Measurements from ENCODE around the gene CD300C. TPM values are rescaled to one million over a fixed set of nuclear protein-coding genes. Genes with fewer than 3 reads are reported as not detected.

Gene CD300C
- total and polyA plus RNA-seq, 10 of the 15 experiments (the other 5 are each of a cell fraction or from before 2014, with no cell fraction given): 0.12 to 0.38 (median 0.23) TPM; not detected in 3

- no TSS peak for BruUV-seq (replicated peaks)
- no peaks in the 10 kb centered on the region for H4K20me1 ChIP-seq (ENCODE audit: control insufficient read depth, insufficient read depth)
- H3K4me1 ChIP-seq (ENCODE audit: control insufficient read depth, insufficient read depth, low read length): no peaks in the 10 kb centered on the region
- CTCF ChIA-PET: no interaction called here
- TF ChIP-seq GATAD2B (conservative IDR thresholded peaks at IDR 0.05; ENCODE audit: low read depth) (no peak), POLR2AphosphoS5 (IDR thresholded peaks at IDR 0.05; ENCODE audit: low read length) (no peak)
- TF ChIP-seq, protein P1, sequence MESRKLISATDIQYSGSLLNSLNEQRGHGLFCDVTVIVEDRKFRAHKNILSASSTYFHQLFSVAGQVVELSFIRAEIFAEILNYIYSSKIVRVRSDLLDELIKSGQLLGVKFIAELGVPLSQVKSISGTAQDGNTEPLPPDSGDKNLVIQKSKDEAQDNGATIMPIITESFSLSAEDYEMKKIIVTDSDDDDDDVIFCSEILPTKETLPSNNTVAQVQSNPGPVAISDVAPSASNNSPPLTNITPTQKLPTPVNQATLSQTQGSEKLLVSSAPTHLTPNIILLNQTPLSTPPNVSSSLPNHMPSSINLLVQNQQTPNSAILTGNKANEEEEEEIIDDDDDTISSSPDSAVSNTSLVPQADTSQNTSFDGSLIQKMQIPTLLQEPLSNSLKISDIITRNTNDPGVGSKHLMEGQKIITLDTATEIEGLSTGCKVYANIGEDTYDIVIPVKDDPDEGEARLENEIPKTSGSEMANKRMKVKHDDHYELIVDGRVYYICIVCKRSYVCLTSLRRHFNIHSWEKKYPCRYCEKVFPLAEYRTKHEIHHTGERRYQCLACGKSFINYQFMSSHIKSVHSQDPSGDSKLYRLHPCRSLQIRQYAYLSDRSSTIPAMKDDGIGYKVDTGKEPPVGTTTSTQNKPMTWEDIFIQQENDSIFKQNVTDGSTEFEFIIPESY (IDR thresholded peaks at IDR 0.05): no peak
- RAD21 ChIA-PET (ENCODE audit: unreplicated experiment): no interaction called here
- 52% methylated on average over 17 of the region's 18 CpGs for WGBS (ENCODE audit: insufficient coverage, insufficient replicate concordance, low lambda C conversion rate, missing lambda C conversion rate)
- no peak overlapping the region for H2AFZ ChIP-seq (ENCODE audit: control insufficient read depth, low read depth, low read length)
- no peak overlapping the region for H3K4me3 ChIP-seq
- POLR2A ChIA-PET: no interaction called here
- SMC1A ChIA-PET (ENCODE audit: uncharacterized antibody, unreplicated experiment): no interaction called here
- no peak overlapping the region for H3K4me2 ChIP-seq (ENCODE audit: control insufficient read depth, insufficient read depth)
- FAIRE-seq: peak; percentile 7
- H3K36me3 ChIP-seq (ENCODE audit: control insufficient read depth in 2 of 2, insufficient read depth in 2 of 2, low read length in 1 of 2): no peaks in the 10 kb centered on the region
- no peak overlapping the region for H3K9ac ChIP-seq (ENCODE audit: control insufficient read depth, insufficient read depth, low read length)
- no peak overlapping the region for H3K27ac ChIP-seq (ENCODE audit: control insufficient read depth, insufficient read depth)
- H3K27me3 ChIP-seq (replicated peaks in 1 of 2; ENCODE audit: control insufficient read depth in 2 of 2, insufficient read depth in 2 of 2, low read length in 1 of 2): peaks cover 0 to 1% of the 10 kb centered on the region in 2 experiments; a peak in 2 of 4 replicates
- intact Hi-C loops (cut with micrococcal nuclease; ENCODE audit: unreplicated experiment): no loop called here
- in situ Hi-C loops (cut with MboI): no loop called here
- DNase-seq (ENCODE audit: low read depth, low spot score): no peak
- ATAC-seq: no peak
- no peaks in the 10 kb centered on the region for H3K79me2 ChIP-seq (ENCODE audit: control insufficient read depth, insufficient read depth, low read length)
- H3K9me3 ChIP-seq (replicated peaks; ENCODE audit: control insufficient read depth, insufficient read depth, low read length): no peaks in the 10 kb centered on the region
Observed at GRCh38 chr17:74543891-74544760, 1.8 kb downstream of the CD300C start.

GRCh38 chr17:74543406-74543805 lies 2.5 kb downstream of the CD300C start:
- Histone ChIP-seq H3K27me3 (replicated peaks in 1 of 2; ENCODE audit: control insufficient read depth in 2 of 2, insufficient read depth in 2 of 2, low read length in 1 of 2) (peaks cover 0 to 2% of the 10 kb centered on the region in 2 experiments; a peak in 2 of 4 replicates), H3K4me1 (ENCODE audit: control insufficient read depth, insufficient read depth, low read length) (no peaks in the 10 kb centered on the region), H3K4me2 (ENCODE audit: control insufficient read depth, insufficient read depth) (no peak overlapping the region), H3K36me3 (ENCODE audit: control insufficient read depth in 2 of 2, insufficient read depth in 2 of 2, low read length in 1 of 2) (no peaks in the 10 kb centered on the region), H3K9me3 (replicated peaks; ENCODE audit: control insufficient read depth, insufficient read depth, low read length) (no peaks in the 10 kb centered on the region), H3K9ac (ENCODE audit: control insufficient read depth, insufficient read depth, low read length) (no peak overlapping the region), H3K27ac (ENCODE audit: control insufficient read depth, insufficient read depth) (no peak overlapping the region), H2AFZ (ENCODE audit: control insufficient read depth, low read depth, low read length) (no peak overlapping the region), H3K4me3 (no peak overlapping the region), H3K79me2 (ENCODE audit: control insufficient read depth, insufficient read depth, low read length) (no peaks in the 10 kb centered on the region), H4K20me1 (ENCODE audit: control insufficient read depth, insufficient read depth) (no peaks in the 10 kb centered on the region)
- intact Hi-C loops (cut with micrococcal nuclease; ENCODE audit: unreplicated experiment): no loop called here
- ChIA-PET POLR2A (no interaction called here), RAD21 (ENCODE audit: unreplicated experiment) (no interaction called here), SMC1A (ENCODE audit: uncharacterized antibody, unreplicated experiment) (no interaction called here), CTCF (no interaction called here)
- DNase-seq (ENCODE audit: low read depth, low spot score) (no peak), FAIRE-seq (no peak), ATAC-seq (no peak)
- BruUV-seq (replicated peaks): no TSS peak
- TF ChIP-seq SMC3 (IDR thresholded peaks at IDR 0.05; ENCODE audit: borderline replicate concordance, low read length) (no peak), SPI1 (IDR thresholded peaks at IDR 0.05; ENCODE audit: borderline replicate concordance, insufficient read depth, low read depth, low read length) (no peak), ESRRA (IDR thresholded peaks at IDR 0.05; ENCODE audit: low read length) (no peak), DPF2 (IDR thresholded peaks at IDR 0.05) (no peak), RUNX3 (IDR thresholded peaks at IDR 0.05; ENCODE audit: low read length) (no peak)
- TF ChIP-seq, protein P2, sequence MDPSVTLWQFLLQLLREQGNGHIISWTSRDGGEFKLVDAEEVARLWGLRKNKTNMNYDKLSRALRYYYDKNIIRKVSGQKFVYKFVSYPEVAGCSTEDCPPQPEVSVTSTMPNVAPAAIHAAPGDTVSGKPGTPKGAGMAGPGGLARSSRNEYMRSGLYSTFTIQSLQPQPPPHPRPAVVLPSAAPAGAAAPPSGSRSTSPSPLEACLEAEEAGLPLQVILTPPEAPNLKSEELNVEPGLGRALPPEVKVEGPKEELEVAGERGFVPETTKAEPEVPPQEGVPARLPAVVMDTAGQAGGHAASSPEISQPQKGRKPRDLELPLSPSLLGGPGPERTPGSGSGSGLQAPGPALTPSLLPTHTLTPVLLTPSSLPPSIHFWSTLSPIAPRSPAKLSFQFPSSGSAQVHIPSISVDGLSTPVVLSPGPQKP (IDR thresholded peaks at IDR 0.05; ENCODE audit: low read depth, low read length): no peak
- 37% methylated on average over 14 of the region's 14 CpGs for WGBS (ENCODE audit: insufficient coverage, insufficient replicate concordance, low lambda C conversion rate, missing lambda C conversion rate)
- in situ Hi-C loops (cut with MboI): no loop called here

Data from GM12878 (cell line).